ENCODE data around the gene RAPGEFL1. TPM values are rescaled to one million over a fixed set of nuclear protein-coding genes. Genes with fewer than 3 reads are reported as not detected.

The RAPGEFL1 gene
- total RNA-seq, 4 donors from 2014 or later: 1.5 to 5.4 (median 2.9) TPM

DNA sequence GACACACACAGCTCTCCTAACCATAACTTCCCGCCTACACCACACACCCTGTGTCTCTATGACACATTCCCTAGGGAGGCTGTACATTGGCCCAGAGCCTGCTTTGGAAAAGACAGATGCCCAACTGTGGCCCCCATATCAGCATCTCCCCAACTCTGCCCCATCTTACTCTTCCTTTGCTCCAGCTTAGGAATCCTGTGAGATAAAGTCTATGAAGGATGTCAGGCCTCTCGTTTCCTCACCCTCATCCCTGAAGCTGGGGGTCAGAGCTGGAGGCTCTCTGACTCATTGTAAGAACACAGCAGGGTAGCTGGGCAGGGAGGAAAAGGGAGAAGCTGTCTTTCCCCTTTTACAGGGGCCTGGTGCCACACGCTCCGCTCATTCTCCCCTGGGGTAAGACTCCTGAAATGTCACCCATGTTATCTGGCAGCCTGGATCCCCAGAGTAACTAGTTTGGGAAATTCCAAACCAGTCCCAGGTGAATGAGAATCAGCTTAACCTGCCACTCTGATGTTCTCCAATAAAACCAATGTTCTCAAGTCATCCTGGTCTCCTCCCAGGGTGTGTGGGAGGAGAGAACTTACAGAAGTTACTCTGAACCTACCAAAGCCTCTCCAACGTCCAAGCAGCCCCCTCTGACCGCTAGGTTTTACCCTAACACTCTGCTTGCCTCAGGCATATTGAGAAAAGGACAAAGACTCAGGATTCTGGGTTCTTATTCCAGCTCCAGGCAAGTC is 2.8 kb downstream of the RAPGEFL1 start:
- no peaks in the 10 kb centered on the region for H3K27me3 ChIP-seq
- peaks cover 16 to 25% (median 22%) of the 10 kb centered on the region in 4 donors for H3K4me1 ChIP-seq
- intact Hi-C loops (cut with DNase I): no loop called here
- DNase-seq (ENCODE audit: extremely low spot score): no peak
- TF ChIP-seq, protein P1, sequence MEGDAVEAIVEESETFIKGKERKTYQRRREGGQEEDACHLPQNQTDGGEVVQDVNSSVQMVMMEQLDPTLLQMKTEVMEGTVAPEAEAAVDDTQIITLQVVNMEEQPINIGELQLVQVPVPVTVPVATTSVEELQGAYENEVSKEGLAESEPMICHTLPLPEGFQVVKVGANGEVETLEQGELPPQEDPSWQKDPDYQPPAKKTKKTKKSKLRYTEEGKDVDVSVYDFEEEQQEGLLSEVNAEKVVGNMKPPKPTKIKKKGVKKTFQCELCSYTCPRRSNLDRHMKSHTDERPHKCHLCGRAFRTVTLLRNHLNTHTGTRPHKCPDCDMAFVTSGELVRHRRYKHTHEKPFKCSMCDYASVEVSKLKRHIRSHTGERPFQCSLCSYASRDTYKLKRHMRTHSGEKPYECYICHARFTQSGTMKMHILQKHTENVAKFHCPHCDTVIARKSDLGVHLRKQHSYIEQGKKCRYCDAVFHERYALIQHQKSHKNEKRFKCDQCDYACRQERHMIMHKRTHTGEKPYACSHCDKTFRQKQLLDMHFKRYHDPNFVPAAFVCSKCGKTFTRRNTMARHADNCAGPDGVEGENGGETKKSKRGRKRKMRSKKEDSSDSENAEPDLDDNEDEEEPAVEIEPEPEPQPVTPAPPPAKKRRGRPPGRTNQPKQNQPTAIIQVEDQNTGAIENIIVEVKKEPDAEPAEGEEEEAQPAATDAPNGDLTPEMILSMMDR (IDR thresholded peaks at IDR 0.05): no peak
- TF ChIP-seq POLR2A (IDR thresholded peaks at IDR 0.05; ENCODE audit: low read depth) (no peak), EP300 (IDR thresholded peaks at IDR 0.05) (no peak), POLR2AphosphoS5 (IDR thresholded peaks at IDR 0.05) (no peak)
- no peak overlapping the region for H3K4me3 ChIP-seq
- WGBS: 81% methylated on average over 6 of the region's 6 CpGs
- H3K27ac ChIP-seq (replicated peaks in 1 of 4): peak overlapping the region in 1 of 4 donors; percentile 6
- H3K36me3 ChIP-seq: peaks cover 6 to 21% (median 13%) of the 10 kb centered on the region in 4 donors
- H3K9me3 ChIP-seq: no peaks in the 10 kb centered on the region

DNA sequence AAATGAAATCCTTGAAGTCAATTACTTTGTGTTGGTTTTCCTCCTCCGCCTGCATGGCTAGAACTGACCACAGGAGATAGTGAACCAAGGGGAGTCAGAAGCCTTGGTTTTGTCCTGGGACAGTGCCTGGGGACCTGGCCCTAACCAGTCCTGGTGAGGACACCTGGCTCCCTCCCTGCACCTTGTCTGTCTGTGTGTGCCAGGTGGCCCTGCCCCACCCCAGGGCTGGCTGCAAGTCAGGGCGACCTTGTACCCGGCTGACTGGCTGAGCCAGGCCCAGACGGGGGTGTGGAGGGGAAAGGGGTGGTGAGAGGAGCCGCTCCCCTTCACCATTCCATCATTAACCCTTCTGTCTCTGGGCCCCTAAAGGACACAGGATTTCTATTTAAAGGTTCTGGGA is 3.4 kb downstream of the RAPGEFL1 start:
- TF ChIP-seq POLR2A (IDR thresholded peaks at IDR 0.05; ENCODE audit: low read depth): no peak
- no peak for TF ChIP-seq EP300 (IDR thresholded peaks at IDR 0.05)
- TF ChIP-seq, protein P1 (IDR thresholded peaks at IDR 0.05): no peak
- TF ChIP-seq POLR2AphosphoS5 (IDR thresholded peaks at IDR 0.05): no peak
- 63% methylated on average over 5 of the region's 5 CpGs for WGBS

DNA sequence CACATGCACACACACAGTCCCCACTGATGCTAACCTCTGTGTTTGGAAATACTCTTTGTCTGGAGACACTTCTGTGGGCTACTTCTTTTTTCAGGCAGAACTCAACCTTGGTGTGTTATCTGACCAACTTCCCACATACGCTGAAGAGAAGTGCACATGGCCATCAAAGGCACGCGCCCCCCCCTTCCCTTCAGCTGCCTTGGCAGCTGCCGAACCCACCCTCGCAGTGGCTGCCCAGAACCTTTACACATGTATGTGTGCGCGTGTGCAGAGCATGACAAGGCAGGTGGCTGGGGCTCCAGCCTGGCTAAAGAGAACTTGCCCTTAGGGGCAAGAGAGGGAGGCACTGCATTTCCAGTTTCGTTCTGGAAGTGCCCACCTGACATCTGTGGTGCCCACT is 3.9 kb downstream of the RAPGEFL1 start:
- H3K9me3 ChIP-seq: no peaks in the 10 kb centered on the region
- WGBS: 79% methylated on average over 8 of the region's 8 CpGs
- TF ChIP-seq EP300 (IDR thresholded peaks at IDR 0.05): no peak
- TF ChIP-seq POLR2A (IDR thresholded peaks at IDR 0.05; ENCODE audit: low read depth): no peak
- no peak for TF ChIP-seq POLR2AphosphoS5 (IDR thresholded peaks at IDR 0.05)
- TF ChIP-seq, protein P1 (IDR thresholded peaks at IDR 0.05): no peak
- H3K4me3 ChIP-seq: no peak overlapping the region
- no peak overlapping the region for H3K27ac ChIP-seq (replicated peaks in 1 of 4)
- H3K4me1 ChIP-seq: peaks cover 16 to 28% (median 23%) of the 10 kb centered on the region in 4 donors
- H3K27me3 ChIP-seq: no peaks in the 10 kb centered on the region
- intact Hi-C loops (cut with DNase I): no loop called here
- H3K36me3 ChIP-seq: peaks cover 0 to 11% (median 4%) of the 10 kb centered on the region in 4 donors
- DNase-seq (ENCODE audit: extremely low spot score): no peak

More for the DNA sequence above, 3.4 kb downstream of the RAPGEFL1 start:
- Histone ChIP-seq H3K36me3 (peaks cover 4 to 17% (median 9%) of the 10 kb centered on the region in 4 donors), H3K27ac (replicated peaks in 1 of 4) (no peak overlapping the region), H3K4me3 (no peak overlapping the region), H3K4me1 (peaks cover 16 to 28% (median 23%) of the 10 kb centered on the region in 4 donors), H3K27me3 (no peaks in the 10 kb centered on the region), H3K9me3 (no peaks in the 10 kb centered on the region)
- no peak for DNase-seq (ENCODE audit: extremely low spot score)
- intact Hi-C loops (cut with DNase I): no loop called here

DNA sequence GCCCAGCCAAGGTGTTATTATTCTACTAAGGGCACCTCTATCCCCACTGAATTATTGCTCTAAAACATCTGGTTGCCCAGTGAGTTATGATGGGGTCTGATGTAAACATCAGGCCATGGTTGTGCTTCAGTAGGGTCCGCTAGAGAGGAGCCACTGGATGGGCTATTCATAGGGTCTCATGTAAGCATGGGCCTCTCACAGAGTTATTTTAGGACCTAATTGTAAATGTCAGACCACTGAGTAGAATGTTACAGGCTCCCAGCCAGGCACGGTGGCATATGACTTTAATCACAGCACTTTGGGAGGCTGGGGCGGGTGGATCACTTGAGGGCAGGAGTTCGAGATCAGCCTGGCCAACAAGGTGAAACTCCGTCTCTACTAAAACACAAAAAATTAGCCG is 5.3 kb downstream of the RAPGEFL1 start:
- no peak for DNase-seq (ENCODE audit: extremely low spot score)
- Histone ChIP-seq H3K9me3 (no peaks in the 10 kb centered on the region), H3K4me1 (peaks cover 7 to 15% (median 9%) of the 10 kb centered on the region in 4 donors), H3K27ac (replicated peaks in 1 of 4) (no peak overlapping the region), H3K27me3 (no peaks in the 10 kb centered on the region), H3K4me3 (no peak overlapping the region), H3K36me3 (peaks cover 0 to 7% (median 0%) of the 10 kb centered on the region in 4 donors)
- intact Hi-C loops (cut with DNase I): no loop called here
- WGBS: 85% methylated on average over 6 of the region's 6 CpGs
- TF ChIP-seq EP300 (IDR thresholded peaks at IDR 0.05): no peak
- TF ChIP-seq, protein P1 (IDR thresholded peaks at IDR 0.05): no peak
- TF ChIP-seq POLR2A (IDR thresholded peaks at IDR 0.05; ENCODE audit: low read depth): no peak
